H1 (cell line): ENCODE data around the gene BFSP2. TPM values are rescaled to one million over a fixed set of nuclear protein-coding genes. Genes with fewer than 3 reads are reported as not detected.

Source experiments
- RBBP5 ChIP-seq: IDR thresholded peaks from 2 replicates; pipeline ENCODE4 v1.7.1; 2012; ENCODE audit warnings: low read depth, mild to moderate bottlenecking, inconsistent platforms, low read length, moderate library complexity, borderline replicate concordance
- polyA plus RNA-seq, 7 experiments: library from polyadenylated mRNA; depleted of rRNA in 3 of 7; stranded (reverse) in 5 of 7; unstranded in 2 of 7; fragments of >200 nt in 5 of 7; fragments of 200-250 nt in 2 of 7; gene quantifications; 1 replicate in 5 of 7; 2 replicates in 1 of 7; 4 replicates in 1 of 7; pipeline versions ENCODE4 v1.2.1 to v1.2.3, GENCODE V29; 2011 to 2013; ENCODE audit warnings: missing spikeins in 2 of 7, mixed read lengths in 2 of 7
- total RNA-seq: library from RNA; stranded (reverse); fragmentation: NEBNext Ultra II Directional; extraction: Animal tissue kit (Norgen Biotek cat#: 25700); gene quantifications from 2 replicates; pipeline ENCODE4 v1.2.1, GENCODE V29; 2021

Gene BFSP2
- total and polyA plus RNA-seq, 2 of the 8 experiments (the other 6 are each of a cell fraction or from before 2014, with no cell fraction given) = not detected

GRCh38 chr3:133509488-133509887 is 109.6 kb downstream of the BFSP2 start (continued):
- TF ChIP-seq RBBP5 = no peak
